Nucleus accumbens (tissue), 56 donors: ENCODE results near the gene MYO6.
"Not testable (repeated sequence)": the region's sequence is repeated elsewhere in the genome, so short reads cannot be mapped to it uniquely, and the experiment has no call there.

ENCODE experiments used
- DNase-seq, 56 donors: peaks; one replicate each; lab custom pipeline; 2025; lab: John Stamatoyannopoulos, UW

Gene MYO6

GRCh38 chr6:75876152-75876551 is 127.1 kb downstream of the MYO6 start:
- DNase-seq = no peak

DNA sequence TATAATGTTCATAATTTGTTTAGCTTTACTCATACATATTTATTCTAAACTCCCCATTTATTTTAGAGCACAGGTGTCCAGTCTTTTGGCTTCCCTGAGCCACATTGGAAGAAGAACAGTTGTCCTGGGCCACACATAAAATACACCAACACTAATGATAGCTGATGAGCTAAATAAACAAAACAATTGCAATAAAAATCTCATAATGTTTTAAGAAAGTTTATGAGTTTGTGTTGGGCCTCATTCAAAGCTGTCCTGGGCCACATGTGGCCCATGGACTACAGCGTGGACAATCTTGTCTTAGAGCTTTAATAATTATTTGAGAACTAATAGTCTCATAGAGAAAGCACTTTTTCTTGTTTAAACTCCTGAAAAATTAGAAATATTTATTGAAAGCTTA is 131.3 kb downstream of the MYO6 start:
- DNase-seq = no peak

- no peak for DNase-seq
These were observed 133.7 kb downstream of the MYO6 start for GRCh38 chr6:75882734-75883133.

DNA sequence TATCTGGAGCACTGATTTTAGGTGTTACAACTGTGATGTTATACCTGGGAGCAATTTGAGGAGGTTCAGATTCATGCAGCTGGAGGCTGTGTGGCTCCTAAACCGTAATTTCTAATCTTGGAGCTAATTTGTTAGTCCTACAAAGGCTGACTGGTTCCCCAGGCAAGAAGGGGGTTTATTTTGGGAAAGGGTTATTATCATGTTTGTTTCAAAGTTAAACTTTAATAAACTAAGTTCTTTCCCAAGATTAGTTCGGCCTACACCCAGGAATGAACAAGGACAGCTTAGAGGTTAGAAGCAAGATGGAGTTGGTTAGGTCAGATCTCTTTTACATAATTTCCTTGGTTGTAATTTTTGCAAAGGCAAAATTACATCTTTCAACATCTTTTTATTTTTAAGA is 135.8 kb downstream of the MYO6 start:
- DNase-seq = no peak

GRCh38 chr6:75892384-75892783 is 143.3 kb downstream of the MYO6 start:
- DNase-seq = no peak

DNA sequence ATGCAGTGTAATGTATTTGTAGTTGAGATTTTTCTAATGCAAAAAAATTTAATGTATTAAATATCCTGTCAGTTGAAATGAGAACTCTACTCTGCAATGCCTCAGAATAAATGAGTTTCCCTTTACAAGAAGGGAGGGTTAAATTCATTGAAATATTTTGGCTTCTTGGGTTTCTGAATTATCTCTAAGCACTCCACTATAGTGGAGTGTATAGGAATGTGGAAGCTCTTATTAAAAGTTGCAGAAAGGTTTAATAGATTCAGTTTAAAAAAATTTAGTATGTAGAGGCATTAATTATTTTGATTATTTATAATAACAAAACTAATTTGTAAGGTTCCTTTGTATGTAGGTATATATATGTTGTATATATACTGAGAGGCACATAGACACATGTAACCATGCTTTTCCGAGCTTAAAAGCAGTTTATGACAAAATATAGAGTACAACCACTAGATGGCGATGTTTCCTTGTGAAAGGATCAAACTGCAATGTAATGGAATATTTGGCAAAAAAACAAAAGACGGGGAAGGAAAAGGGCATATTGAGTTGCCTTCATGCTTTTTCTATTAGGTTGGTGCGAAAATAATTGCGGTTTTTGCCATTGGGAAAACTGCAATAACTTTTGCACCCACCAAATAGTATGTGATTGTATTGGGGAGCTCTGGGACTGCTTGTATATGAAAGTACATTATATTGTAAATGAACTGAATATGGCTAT is 144.2 kb downstream of the MYO6 start:
- DNase-seq = peak in 1 of 56 donors; percentile 7

- no peak for DNase-seq
These were observed 144.7 kb downstream of the MYO6 start for GRCh38 chr6:75893776-75894152.

DNA sequence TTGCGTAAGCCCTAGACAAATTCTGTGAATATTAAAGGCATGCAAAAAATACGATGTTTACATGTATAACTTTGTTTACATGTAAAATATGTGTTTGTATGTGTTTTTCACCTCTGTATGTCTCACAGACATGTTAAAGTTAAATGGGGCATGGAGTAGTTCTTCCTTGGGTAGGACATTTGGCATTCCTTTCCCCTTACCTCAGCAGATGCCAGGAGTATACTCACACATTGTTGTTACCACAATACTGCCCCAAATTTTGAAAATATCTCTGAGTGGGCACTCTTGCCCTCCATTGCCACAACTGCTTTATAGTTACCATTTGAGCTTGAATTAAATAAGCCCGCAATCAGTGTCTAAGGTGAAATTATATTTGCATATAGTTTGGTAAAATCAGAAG is 147.5 kb downstream of the MYO6 start:
- DNase-seq = no peak

DNA sequence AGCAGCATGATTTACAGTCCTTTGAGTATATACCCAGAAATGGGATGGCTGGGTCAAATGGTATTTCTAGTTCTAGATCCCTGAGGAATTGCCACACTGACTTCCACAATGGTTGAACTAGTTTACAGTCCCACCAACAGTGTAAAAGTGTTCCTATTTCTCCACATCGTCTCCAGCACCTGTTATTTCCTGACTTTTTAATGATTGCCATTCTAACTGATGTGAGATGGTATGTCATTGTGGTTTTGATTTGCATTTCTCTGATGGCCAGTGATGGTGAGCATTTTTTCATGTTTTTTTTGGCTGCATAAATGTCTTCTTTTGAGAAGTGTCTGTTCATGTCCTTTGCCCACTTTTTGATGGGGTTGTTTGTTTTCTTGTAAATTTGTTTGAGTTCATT is 151.2 kb downstream of the MYO6 start:
- DNase-seq = not testable (repeated sequence)

- DNase-seq = not testable (repeated sequence)
These were observed 156.1 kb downstream of the MYO6 start for GRCh38 chr6:75905129-75905528.

- no peak for DNase-seq
These were observed 157.8 kb downstream of the MYO6 start for GRCh38 chr6:75906871-75907270.

GRCh38 chr6:75907444-75907843 is 158.4 kb downstream of the MYO6 start:
- no peak for DNase-seq

GRCh38 chr6:75913040-75913439 is 164.0 kb downstream of the MYO6 start:
- no peak for DNase-seq

- DNase-seq = no peak
These were observed 173.2 kb downstream of the MYO6 start for GRCh38 chr6:75922226-75922625.

- DNase-seq = no peak
These were observed 177.5 kb downstream of the MYO6 start for GRCh38 chr6:75926293-75927168.

- no peak for DNase-seq
These were observed 182.1 kb downstream of the MYO6 start for GRCh38 chr6:75931011-75931680.

- peak in 21 of 56 donors; percentile 0 to 72 (median 13) for DNase-seq
These were observed 183.0 kb downstream of the MYO6 start for GRCh38 chr6:75932067-75932466.

GRCh38 chr6:75933387-75933975 is 184.4 kb downstream of the MYO6 start:
- peak in 1 of 56 donors; percentile 4 for DNase-seq

GRCh38 chr6:75934643-75935472 is 185.8 kb downstream of the MYO6 start:
- DNase-seq = peak in 49 of 56 donors; percentile 11 to 77 (median 42)

DNA sequence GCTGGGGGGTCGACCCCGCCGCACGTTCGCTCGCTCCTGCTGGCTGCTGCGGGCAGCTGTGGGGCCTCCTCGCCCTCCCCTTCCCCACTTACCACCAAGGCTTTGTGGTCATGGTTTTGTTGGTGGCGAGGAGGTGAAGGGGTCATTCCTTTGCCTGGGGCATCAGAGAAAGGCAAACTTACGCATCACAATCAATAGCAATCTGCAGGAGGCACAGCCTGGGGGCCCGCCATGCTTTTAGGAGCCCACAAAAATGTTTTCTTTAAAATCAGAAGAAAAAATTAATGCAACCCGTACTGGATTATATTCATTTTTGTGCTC is 186.4 kb downstream of the MYO6 start:
- DNase-seq = no peak
